Breast epithelium (tissue), 4 donors: ENCODE measurements around the gene C5AR2. TPM values are rescaled to one million over a fixed set of nuclear protein-coding genes. Genes with fewer than 3 reads are reported as not detected.
"Not testable (repeated sequence)": the region's sequence is repeated elsewhere in the genome, so short reads cannot be mapped to it uniquely, and the experiment has no call there.

Experiments
- DNase-seq, 2 donors: peaks; one replicate each; pipeline ENCODE4 v3.0.0-alpha.2; 2019; ENCODE audit warnings: low spot score in 2 of 2
- H3K27ac ChIP-seq, 2 donors: fragments of 200-600 bp; sonication (generic) in 1 of 2; one replicate each; pipeline ENCODE4 v1.5.1; 2016 to 2019; ENCODE audit warnings: mild to moderate bottlenecking in 1 of 2
- H3K27me3 ChIP-seq, 2 donors: fragments of 200-600 bp; sonication (generic) in 1 of 2; one replicate each; pipeline versions ENCODE4 v1.5.1 to v1.6.0; 2017 to 2019; ENCODE audit warnings: control low read depth in 1 of 2, mild to moderate bottlenecking in 1 of 2
- H3K36me3 ChIP-seq: fragments of 200-600 bp; one replicate; pipeline ENCODE4 v1.5.1; 2019
- H3K4me1 ChIP-seq, 2 donors: fragments of 200-600 bp; sonication (generic); one replicate each; pipeline ENCODE4 v1.5.1; 2016 to 2019; ENCODE audit warnings: control low read depth in 1 of 2
- H3K4me3 ChIP-seq, 3 donors: fragments of 200-600 bp; sonication (generic); 1 replicate in 2 of 3; 2 replicates in 1 of 3; pipeline ENCODE4 v1.5.1; 2016 to 2019; ENCODE audit warnings: mild to moderate bottlenecking in 3 of 3, moderate library complexity in 2 of 3
- H3K9me3 ChIP-seq, 2 donors: fragments of 200-600 bp; sonication (generic) in 1 of 2; one replicate each; pipeline ENCODE4 v1.5.1; 2016 to 2019; ENCODE audit warnings: control low read depth in 1 of 2
- CTCF ChIP-seq, 3 donors: fragments of 450-650 bp; IDR thresholded peaks; one replicate each; pipeline ENCODE4 v1.5.1; 2016 to 2017; ENCODE audit warnings: antibody characterized with exemption in 3 of 3, mild to moderate bottlenecking in 3 of 3, moderate library complexity in 3 of 3
- POLR2A ChIP-seq: fragments of 450-650 bp; IDR thresholded peaks from one replicate; pipeline ENCODE4 v1.6.1; 2016; ENCODE audit warnings: antibody characterized with exemption, mild to moderate bottlenecking, moderate library complexity
- POLR2AphosphoS5 ChIP-seq, 3 donors: sonication (generic); formaldehyde crosslinking; IDR thresholded peaks; one replicate each; pipeline ENCODE4 v1.6.1; 2017; ENCODE audit warnings: antibody characterized with exemption in 3 of 3
- intact Hi-C: fragments of 100-400 bp; cut with DNase I; formaldehyde crosslinking; loops from one replicate; pipeline ENCODE4 v1.15.1; 2023; ENCODE audit warnings: low total_unique reads
- total RNA-seq, 3 donors: library from RNA; depleted of rRNA; stranded (reverse); fragments of >200 nt; gene quantifications; one replicate each; pipeline ENCODE4 v1.1.0, GENCODE V29; 2016

C5AR2 gene
- total RNA-seq, 3 donors from 2014 or later, result 2.9 to 8.8 (median 6.6) TPM

DNA sequence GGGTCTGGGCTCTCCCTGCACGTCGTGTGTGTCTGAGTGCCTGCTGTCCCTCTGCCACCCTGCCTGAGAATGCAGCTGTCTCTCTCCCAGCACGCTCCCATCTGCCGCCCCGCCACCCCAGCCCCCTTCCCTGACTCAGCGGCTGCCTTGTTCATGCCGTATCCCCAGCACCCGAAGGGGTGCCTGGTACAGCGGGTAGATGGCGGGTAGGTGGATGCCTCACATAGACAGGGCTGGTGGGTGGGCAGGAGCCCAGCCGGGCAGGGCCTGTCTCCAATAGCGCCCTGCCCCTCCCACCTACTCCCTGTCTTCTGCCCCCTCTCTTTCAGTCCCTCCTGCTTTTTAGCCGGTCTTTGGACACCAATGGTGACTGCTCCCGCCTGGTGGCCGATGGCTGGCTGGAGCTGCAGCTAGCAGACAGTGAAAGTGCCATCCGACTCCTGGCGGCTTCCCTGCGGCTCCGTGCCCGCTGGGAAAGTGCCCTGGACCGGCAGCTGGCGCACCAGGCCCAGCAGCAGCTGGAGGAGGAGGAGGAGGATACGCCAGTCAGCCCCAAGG is 47.5 kb downstream of the C5AR2 start:
- Histone ChIP-seq H3K9me3 (no peaks in the 10 kb centered on the region), H3K4me1 (no peaks in the 10 kb centered on the region), H3K36me3 (peaks cover 18% of the 10 kb centered on the region), H3K4me3 (no peak overlapping the region), H3K27ac (no peak overlapping the region), H3K27me3 (no peaks in the 10 kb centered on the region)
- DNase-seq, result no peak
- intact Hi-C loops, result no loop called here
- TF ChIP-seq POLR2AphosphoS5 (IDR thresholded peaks at IDR 0.05) (no peak), CTCF (IDR thresholded peaks at IDR 0.05) (no peak), POLR2A (no peak)

- peaks cover 10% of the 10 kb centered on the region for H3K36me3 ChIP-seq
- no peaks in the 10 kb centered on the region for H3K27me3 ChIP-seq
- no peaks in the 10 kb centered on the region for H3K4me1 ChIP-seq
- TF ChIP-seq POLR2AphosphoS5 (IDR thresholded peaks at IDR 0.05) (no peak), CTCF (IDR thresholded peaks at IDR 0.05) (no peak), POLR2A (no peak)
- intact Hi-C loops, result no loop called here
- H3K4me3 ChIP-seq, result no peak overlapping the region
- H3K27ac ChIP-seq, result no peak overlapping the region
- no peak for DNase-seq
- H3K9me3 ChIP-seq, result no peaks in the 10 kb centered on the region
Observed at GRCh38 chr19:47380559-47380958, 48.6 kb downstream of the C5AR2 start.

DNA sequence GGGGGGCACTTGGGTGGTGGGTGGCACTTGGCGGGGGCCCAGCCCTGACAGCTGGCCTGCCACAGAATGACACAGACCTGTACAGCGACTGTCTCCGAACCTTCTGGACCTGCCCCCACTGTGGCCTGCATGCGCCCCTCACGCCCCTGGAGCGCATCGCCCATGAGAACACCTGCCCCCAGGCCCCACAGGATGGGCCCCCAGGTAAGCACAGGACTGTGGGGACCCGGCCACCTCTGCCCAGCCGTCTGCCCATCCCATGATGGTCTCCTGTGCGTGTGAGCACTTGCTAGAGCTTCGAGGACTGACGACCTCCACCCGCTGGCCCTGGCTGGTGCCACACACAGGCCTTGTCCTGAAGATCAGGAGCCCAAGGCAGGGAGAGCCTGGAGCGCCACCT is 49.1 kb downstream of the C5AR2 start:
- intact Hi-C loops, result no loop called here
- H3K27me3 ChIP-seq, result no peaks in the 10 kb centered on the region
- no peak overlapping the region for H3K27ac ChIP-seq
- no peak for DNase-seq
- no peak for TF ChIP-seq POLR2A
- no peak for TF ChIP-seq CTCF (IDR thresholded peaks at IDR 0.05)
- no peak for TF ChIP-seq POLR2AphosphoS5 (IDR thresholded peaks at IDR 0.05)
- no peaks in the 10 kb centered on the region for H3K4me1 ChIP-seq
- no peak overlapping the region for H3K4me3 ChIP-seq
- H3K9me3 ChIP-seq, result no peaks in the 10 kb centered on the region
- peaks cover 5% of the 10 kb centered on the region for H3K36me3 ChIP-seq

DNA sequence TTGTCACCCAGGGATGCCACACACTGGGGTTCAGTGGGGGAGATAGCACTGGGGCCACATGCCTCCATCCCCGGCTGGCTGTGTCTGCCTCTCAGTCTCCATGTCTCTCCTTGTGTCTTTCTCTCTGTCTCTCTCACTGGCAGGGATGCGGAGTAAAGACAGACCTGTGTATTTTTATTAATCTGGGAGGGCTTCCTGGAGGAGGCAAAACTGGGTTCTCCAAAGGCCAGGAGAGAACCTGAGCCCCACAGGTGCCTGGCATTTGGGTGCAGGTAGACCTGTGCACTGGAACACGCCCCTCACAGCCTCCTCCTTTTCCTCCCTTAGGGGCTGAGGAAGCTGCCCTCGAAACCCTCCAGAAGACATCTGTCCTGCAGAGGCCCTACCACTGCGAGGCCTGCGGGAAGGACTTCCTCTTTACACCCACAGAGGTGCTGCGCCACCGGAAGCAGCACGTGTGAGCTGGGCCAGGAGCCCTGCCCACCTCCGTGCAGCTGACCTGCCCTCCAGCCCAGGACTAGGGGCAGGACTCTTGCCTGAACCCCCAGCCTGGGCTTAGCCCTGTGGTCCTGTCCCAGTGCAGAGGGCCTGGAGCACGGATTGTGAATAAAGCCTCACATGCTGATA is 49.8 kb downstream of the C5AR2 start:
- TF ChIP-seq CTCF (IDR thresholded peaks at IDR 0.05), result no peak
- no peak for TF ChIP-seq POLR2AphosphoS5 (IDR thresholded peaks at IDR 0.05)
- no peak for TF ChIP-seq POLR2A
- H3K36me3 ChIP-seq, result peaks cover under 1% of the 10 kb centered on the region
- no peaks in the 10 kb centered on the region for H3K27me3 ChIP-seq

DNA sequence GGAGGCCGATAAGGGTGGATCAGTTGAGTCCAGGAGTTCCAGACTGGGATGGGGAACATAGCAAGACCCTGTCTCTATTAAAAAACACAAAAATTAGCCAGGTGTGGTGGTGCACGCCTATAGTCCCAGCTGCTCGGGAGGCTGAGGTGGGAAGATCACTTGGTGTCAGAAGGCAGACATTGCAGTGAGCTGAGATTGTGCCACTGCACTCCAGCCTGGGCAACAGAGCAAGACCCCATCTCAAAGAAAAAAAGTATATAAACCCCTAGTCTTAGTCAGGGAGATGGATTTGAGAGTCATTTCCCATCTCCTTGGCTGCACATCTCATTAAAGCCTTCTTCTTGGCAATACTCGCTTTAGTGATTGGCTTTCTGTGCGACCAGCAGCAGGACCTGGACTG is 51.9 kb downstream of the C5AR2 start:
- not testable (repeated sequence) for H3K27ac ChIP-seq
- intact Hi-C loops, result loop anchor here (2.0 kb wide), 1 partner anchor 73 kb away; no protein-coding TSS in a partner anchor

More for the DNA sequence above, 49.8 kb downstream of the C5AR2 start:
- H3K27ac ChIP-seq, result no peak overlapping the region
- H3K9me3 ChIP-seq, result no peaks in the 10 kb centered on the region
- intact Hi-C loops, result loop anchor here (2.0 kb wide), 1 partner anchor 71 kb away; no protein-coding TSS in a partner anchor
- no peaks in the 10 kb centered on the region for H3K4me1 ChIP-seq
- H3K4me3 ChIP-seq, result no peak overlapping the region
- no peak for DNase-seq

DNA sequence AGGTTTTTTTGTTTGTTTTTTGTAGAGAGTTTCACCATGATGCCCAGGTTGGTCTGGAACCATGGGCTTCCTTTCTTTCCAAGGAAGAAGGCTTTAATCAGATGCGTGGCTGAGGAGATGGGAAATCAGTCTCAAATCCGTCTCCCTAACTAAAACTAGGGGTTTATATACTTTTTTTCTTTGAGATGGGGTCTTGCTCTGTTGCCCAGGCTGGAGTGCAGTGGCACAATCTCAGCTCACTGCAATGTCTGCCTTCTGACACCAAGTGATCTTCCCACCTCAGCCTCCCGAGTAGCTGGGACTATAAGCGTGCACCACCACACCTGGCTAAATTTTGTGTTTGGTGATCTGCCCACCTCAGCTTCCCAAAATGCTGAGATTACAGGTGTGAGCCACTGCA is 52.6 kb downstream of the C5AR2 start:
- H3K27me3 ChIP-seq, H3K27ac ChIP-seq, H3K4me1 ChIP-seq, H3K4me3 ChIP-seq, DNase-seq, H3K9me3 ChIP-seq, intact Hi-C loops, H3K36me3 ChIP-seq: not testable (repeated sequence)

More for the DNA sequence above, 51.9 kb downstream of the C5AR2 start:
- not testable (repeated sequence) for H3K9me3 ChIP-seq, H3K4me3 ChIP-seq, H3K27me3 ChIP-seq, DNase-seq, H3K4me1 ChIP-seq, H3K36me3 ChIP-seq

- DNase-seq, H3K4me3 ChIP-seq, H3K27ac ChIP-seq, H3K27me3 ChIP-seq, H3K36me3 ChIP-seq, H3K4me1 ChIP-seq, H3K9me3 ChIP-seq, intact Hi-C loops: not testable (repeated sequence)
Observed at GRCh38 chr19:47386582-47386981, 54.6 kb downstream of the C5AR2 start.

DNA sequence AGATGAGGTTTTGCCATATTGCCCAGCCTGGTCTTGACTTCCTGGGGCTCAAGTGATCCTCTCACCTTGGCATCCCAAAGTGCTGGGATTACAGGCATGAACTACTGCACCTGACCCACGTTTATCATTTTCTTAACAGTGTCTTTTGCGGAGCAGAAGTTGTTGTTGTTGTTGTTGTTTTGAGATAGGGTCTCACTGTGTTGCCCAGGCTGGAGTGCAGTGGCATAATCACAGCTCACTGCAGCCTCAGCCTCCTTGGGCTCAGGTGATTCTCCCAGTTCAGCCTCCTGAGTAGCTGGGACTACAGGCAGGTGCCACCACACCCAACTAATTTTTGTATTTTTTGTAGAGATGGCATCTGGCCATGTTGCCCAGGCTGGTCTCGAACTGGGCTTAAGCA is 55.6 kb downstream of the C5AR2 start:
- H3K4me3 ChIP-seq, DNase-seq, H3K4me1 ChIP-seq, H3K9me3 ChIP-seq, H3K36me3 ChIP-seq, intact Hi-C loops, H3K27ac ChIP-seq, H3K27me3 ChIP-seq: not testable (repeated sequence)

DNA sequence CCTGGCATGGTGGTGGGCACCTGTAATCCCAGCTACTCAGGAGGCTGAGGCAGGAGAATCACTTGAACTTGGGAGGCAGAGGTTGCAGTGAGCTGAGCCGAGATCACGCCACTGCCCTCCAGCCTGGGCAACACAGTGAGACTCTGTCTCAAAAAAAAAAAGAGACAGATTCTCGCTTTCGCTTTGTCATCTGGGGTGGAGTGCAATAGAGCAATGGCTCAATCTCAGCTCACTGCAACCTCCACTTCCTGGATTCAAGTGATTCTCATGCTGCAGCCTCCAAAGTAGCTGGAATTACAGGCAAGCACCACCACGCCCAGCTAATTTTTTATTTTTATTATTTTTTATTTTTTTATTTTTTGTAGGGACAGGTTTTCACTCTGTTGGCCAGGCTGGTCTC is 56.7 kb downstream of the C5AR2 start:
- H3K27ac ChIP-seq, intact Hi-C loops, H3K9me3 ChIP-seq, H3K36me3 ChIP-seq, H3K27me3 ChIP-seq, H3K4me1 ChIP-seq, H3K4me3 ChIP-seq, DNase-seq: not testable (repeated sequence)
